DOHH2 (cell line): Measurements from ENCODE around the gene NDUFA13.
"Not testable (repeated sequence)": the region's sequence is repeated elsewhere in the genome, so short reads cannot be mapped to it uniquely, and the experiment has no call there.

Experiments used
- H3F3A ChIP-seq: fragments of 200-600 bp; sonication (generic), shearing (Covaris generic); 2 replicates; pipeline ENCODE4 v1.6.0; 2016; ENCODE audit warnings: antibody characterized with exemption, mild to moderate bottlenecking; ENCODE audit not compliant: control insufficient read depth, insufficient read depth
- H3K27ac ChIP-seq: fragments of 200-600 bp; sonication (generic); 2 replicates; pipeline ENCODE4 v1.5.1; 2014; ENCODE audit warnings: low read depth, mild to moderate bottlenecking, low read length, moderate library complexity
- H3K27me3 ChIP-seq: fragments of 200-600 bp; sonication (generic); 2 replicates; pipeline ENCODE4 v1.6.1; 2014; ENCODE audit warnings: mild to moderate bottlenecking, low read length, mixed read lengths; ENCODE audit not compliant: control insufficient read depth
- H3K36me3 ChIP-seq: fragments of 200-600 bp; sonication (generic); 2 replicates; pipeline ENCODE4 v1.6.1; 2014; ENCODE audit warnings: mild to moderate bottlenecking, low read length, moderate library complexity, mixed read lengths; ENCODE audit not compliant: control insufficient read depth
- H3K4me1 ChIP-seq: fragments of 200-600 bp; sonication (generic); 2 replicates; pipeline ENCODE4 v1.6.1; 2014; ENCODE audit warnings: mild to moderate bottlenecking, low read length, mixed read lengths; ENCODE audit not compliant: control insufficient read depth
- H3K4me2 ChIP-seq: fragments of 200-600 bp; sonication (generic); 2 replicates; pipeline ENCODE4 v1.6.0; 2014; ENCODE audit warnings: mild to moderate bottlenecking, low read length, moderate library complexity
- H3K4me3 ChIP-seq: fragments of 200-600 bp; sonication (generic); 2 replicates; pipeline ENCODE4 v1.5.1; 2014; ENCODE audit warnings: mild to moderate bottlenecking, low read length, mixed read lengths
- H3K79me2 ChIP-seq: fragments of 200-600 bp; sonication (generic); 2 replicates; pipeline ENCODE4 v1.6.1; 2014; ENCODE audit warnings: mild to moderate bottlenecking, low read length, mixed read lengths; ENCODE audit not compliant: control insufficient read depth
- H3K9me2 ChIP-seq: fragments of 200-600 bp; sonication (generic); replicated peaks from 2 replicates; pipeline ENCODE4 v1.6.1; 2014; ENCODE audit warnings: mild to moderate bottlenecking, low read length, mixed read lengths; ENCODE audit not compliant: control insufficient read depth
- H3K9me3 ChIP-seq: fragments of 200-600 bp; sonication (generic); 2 replicates; pipeline ENCODE4 v1.6.1; 2014; ENCODE audit warnings: antibody characterized with exemption, low read length, mixed read lengths; ENCODE audit not compliant: control insufficient read depth, insufficient read depth
- H4K20me1 ChIP-seq: fragments of 200-600 bp; sonication (generic); 2 replicates; pipeline ENCODE4 v1.6.0; 2014; ENCODE audit warnings: low read depth, mild to moderate bottlenecking, antibody characterized with exemption, low read length, moderate library complexity; ENCODE audit not compliant: control insufficient read depth, insufficient read depth
- CTCF ChIP-seq: fragments of 200-600 bp; sonication (generic); IDR thresholded peaks from one replicate; pipeline ENCODE4 v1.5.1; 2014; ENCODE audit warnings: antibody characterized with exemption, mild to moderate bottlenecking, low read depth, low read length; ENCODE audit not compliant: poor library complexity, severe bottlenecking
- EZH2phosphoT487 ChIP-seq: fragments of 200-600 bp; sonication (generic); IDR thresholded peaks from 2 replicates; pipeline ENCODE4 v1.6.1; 2017; ENCODE audit warnings: borderline replicate concordance, mild to moderate bottlenecking, antibody characterized with exemption, low read length, moderate library complexity, mixed read lengths

NDUFA13 gene

GRCh38 chr19:19471682-19472081, 44.3 kb upstream of the NDUFA13 start:
- Histone ChIP-seq H3K9me3 (peaks cover 20% of the 10 kb centered on the region), H3K79me2 (peaks cover 98% of the 10 kb centered on the region), H3K27me3 (no peaks in the 10 kb centered on the region), H3K9me2 (no peaks in the 10 kb centered on the region), H3F3A (peaks cover 8% of the 10 kb centered on the region), H3K4me3 (peak overlapping the region; percentile 37), H3K36me3 (peaks cover 75% of the 10 kb centered on the region), H3K4me1 (peaks cover 57% of the 10 kb centered on the region), H3K27ac (peak overlapping the region; percentile 61), H4K20me1 (peaks cover 9% of the 10 kb centered on the region), H3K4me2 (peak overlapping the region; percentile 54)
- TF ChIP-seq CTCF, result no peak

- peak overlapping the region; percentile 54 for H3K4me2 ChIP-seq
- peak overlapping the region; percentile 61 for H3K27ac ChIP-seq
- H4K20me1 ChIP-seq, H3K27me3 ChIP-seq, H3F3A ChIP-seq, H3K9me2 ChIP-seq: not testable (repeated sequence)
- peaks cover 17% of the 10 kb centered on the region for H3K9me3 ChIP-seq
- H3K36me3 ChIP-seq, result peaks cover 74% of the 10 kb centered on the region
- H3K4me1 ChIP-seq, result peaks cover 57% of the 10 kb centered on the region
- peak overlapping the region; percentile 37 for H3K4me3 ChIP-seq
- peaks cover 100% of the 10 kb centered on the region for H3K79me2 ChIP-seq
These were observed 43.9 kb upstream of the NDUFA13 start for GRCh38 chr19:19472106-19472505.

GRCh38 chr19:19475015-19475765, 40.8 kb upstream of the NDUFA13 start:
- peaks cover 66% of the 10 kb centered on the region for H3K36me3 ChIP-seq
- peaks cover 7% of the 10 kb centered on the region; the same call in 1 of the 2 replicates for H3F3A ChIP-seq
- H4K20me1 ChIP-seq, result peaks cover 9% of the 10 kb centered on the region
- H3K9me2 ChIP-seq, result no peaks in the 10 kb centered on the region
- TF ChIP-seq EZH2phosphoT487, result no peak
- no peak for TF ChIP-seq CTCF
- H3K27ac ChIP-seq, result no peak overlapping the region
- peaks cover 43% of the 10 kb centered on the region for H3K4me1 ChIP-seq
- H3K4me3 ChIP-seq, result no peak overlapping the region
- H3K79me2 ChIP-seq, result peaks cover 100% of the 10 kb centered on the region
- H3K27me3 ChIP-seq, result no peaks in the 10 kb centered on the region
- H3K9me3 ChIP-seq, result no peaks in the 10 kb centered on the region
- H3K4me2 ChIP-seq, result no peak overlapping the region
